ENCODE measurements around the gene ALPG.
"Not testable (repeated sequence)": the region's sequence is repeated elsewhere in the genome, so short reads cannot be mapped to it uniquely, and the experiment has no call there.

GRCh38 chr2:232446266-232446777, 39.7 kb downstream of the ALPG start:
- peak; percentile 26; the same call in 1 of the 2 replicates for TF ChIP-seq CTCF (IDR thresholded peaks at IDR 0.05; ENCODE audit: low read length)
- TF ChIP-seq EZH2 (IDR thresholded peaks at IDR 0.05; ENCODE audit: borderline replicate concordance, low read length) = not testable (repeated sequence)
